Neural crest cell (in vitro differentiated cells): ENCODE data around the gene VPS13D. TPM values are rescaled to one million over a fixed set of nuclear protein-coding genes. Genes with fewer than 3 reads are reported as not detected.

Experiments used
- DNase-seq: peaks from one replicate; pipeline ENCODE4 v3.0.0; 2021; ENCODE audit warnings: low read depth, mixed read lengths, low spot score
- H3K27ac Mint-ChIP-seq: one replicate; pipeline ENCODE4 v1.8.0; 2021; ENCODE audit warnings: mild to moderate bottlenecking, mixed read lengths; ENCODE audit not compliant: unreplicated experiment
- H3K27me3 Mint-ChIP-seq: 2 replicates; pipeline ENCODE4 v1.8.0; 2021; ENCODE audit warnings: low read depth, mild to moderate bottlenecking, mixed read lengths
- H3K36me3 Mint-ChIP-seq: 2 replicates; pipeline ENCODE4 v1.8.0; 2021; ENCODE audit warnings: low read depth, mild to moderate bottlenecking, mixed read lengths
- H3K4me1 Mint-ChIP-seq: 2 replicates; pipeline ENCODE4 v1.8.0; 2021; ENCODE audit warnings: mixed read lengths
- H3K4me3 Mint-ChIP-seq: one replicate; pipeline ENCODE4 v1.8.0; 2021; ENCODE audit warnings: mild to moderate bottlenecking, mixed read lengths
- H3K9me3 Mint-ChIP-seq: 2 replicates; pipeline ENCODE4 v1.8.0; 2021; ENCODE audit warnings: mixed read lengths
- CTCF ChIP-seq: fragments of 200-600 bp; sonication (generic); conservative IDR thresholded peaks from 2 replicates; pipeline ENCODE4 v1.5.0; 2021; ENCODE audit warnings: antibody characterized with exemption, mild to moderate bottlenecking
- total RNA-seq: library from RNA; stranded (reverse); gene quantifications from 2 replicates; pipeline ENCODE4 v1.2.1, GENCODE V29; 2021

Gene VPS13D
- total RNA-seq, 1 donor from 2014 or later = 24.5 TPM

- Mint-ChIP-seq H3K4me3 (no peak overlapping the region), H3K27ac (no peak overlapping the region), H3K27me3 (no peaks in the 10 kb centered on the region), H3K4me1 (peaks cover 37% of the 10 kb centered on the region), H3K9me3 (peaks cover 4% of the 10 kb centered on the region), H3K36me3 (peaks cover 32% of the 10 kb centered on the region)
- TF ChIP-seq CTCF = no peak
- DNase-seq = no peak
Observed at GRCh38 chr1:12410351-12410750, 180.5 kb downstream of the VPS13D start.

GRCh38 chr1:12411098-12411497, 181.3 kb downstream of the VPS13D start:
- no peak for TF ChIP-seq CTCF
- H3K4me3 Mint-ChIP-seq = no peak overlapping the region
- peaks cover 32% of the 10 kb centered on the region for H3K36me3 Mint-ChIP-seq
- peaks cover 4% of the 10 kb centered on the region for H3K9me3 Mint-ChIP-seq
- no peaks in the 10 kb centered on the region for H3K27me3 Mint-ChIP-seq
- peaks cover 29% of the 10 kb centered on the region for H3K4me1 Mint-ChIP-seq
- DNase-seq = no peak
- no peak overlapping the region for H3K27ac Mint-ChIP-seq

DNA sequence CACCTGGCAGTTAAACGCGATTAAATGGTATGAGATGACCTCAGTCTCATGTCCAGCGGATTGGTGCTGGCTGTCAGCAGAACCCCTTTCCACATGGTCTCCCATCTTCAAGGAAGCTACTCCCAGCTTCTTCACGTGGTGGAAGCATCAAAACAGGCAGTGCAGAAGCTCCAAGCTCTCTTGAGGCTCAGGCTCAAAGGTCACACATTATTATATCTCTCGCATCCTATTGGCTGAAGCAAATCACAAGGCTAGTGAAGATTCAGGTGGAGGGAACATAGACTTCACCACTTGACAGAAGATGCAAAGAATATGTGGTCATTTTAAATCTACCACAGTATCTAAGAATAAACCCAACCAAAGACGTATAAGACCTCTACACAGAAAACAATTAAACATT, 181.9 kb downstream of the VPS13D start:
- TF ChIP-seq CTCF = no peak
- Mint-ChIP-seq H3K4me1 (peaks cover 23% of the 10 kb centered on the region), H3K9me3 (peaks cover 4% of the 10 kb centered on the region), H3K27me3 (no peaks in the 10 kb centered on the region), H3K36me3 (peaks cover 34% of the 10 kb centered on the region), H3K27ac (no peak overlapping the region), H3K4me3 (no peak overlapping the region)
- no peak for DNase-seq

DNA sequence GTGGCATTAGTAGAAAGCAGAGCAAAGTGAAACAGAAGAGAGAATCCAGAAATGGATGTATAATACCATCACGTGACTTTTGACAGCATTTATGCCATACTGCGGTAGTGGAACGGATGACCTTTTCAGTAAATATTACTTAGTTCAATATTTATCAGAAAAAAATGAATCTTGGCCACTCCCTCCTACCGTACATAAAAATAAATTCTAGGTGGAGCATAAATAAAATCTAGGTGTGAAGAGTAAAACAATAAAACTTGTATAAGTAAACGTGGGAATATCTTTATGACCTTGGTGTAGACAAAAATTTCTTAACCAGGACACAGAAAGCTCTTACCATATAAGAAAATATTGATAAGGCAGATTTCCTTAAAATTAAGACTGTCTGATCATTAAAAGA, 182.6 kb downstream of the VPS13D start:
- Mint-ChIP-seq H3K27ac (no peak overlapping the region), H3K36me3 (peaks cover 39% of the 10 kb centered on the region), H3K27me3 (no peaks in the 10 kb centered on the region), H3K9me3 (peaks cover 4% of the 10 kb centered on the region), H3K4me3 (no peak overlapping the region), H3K4me1 (peaks cover 16% of the 10 kb centered on the region)
- DNase-seq = no peak
- TF ChIP-seq CTCF = no peak

DNA sequence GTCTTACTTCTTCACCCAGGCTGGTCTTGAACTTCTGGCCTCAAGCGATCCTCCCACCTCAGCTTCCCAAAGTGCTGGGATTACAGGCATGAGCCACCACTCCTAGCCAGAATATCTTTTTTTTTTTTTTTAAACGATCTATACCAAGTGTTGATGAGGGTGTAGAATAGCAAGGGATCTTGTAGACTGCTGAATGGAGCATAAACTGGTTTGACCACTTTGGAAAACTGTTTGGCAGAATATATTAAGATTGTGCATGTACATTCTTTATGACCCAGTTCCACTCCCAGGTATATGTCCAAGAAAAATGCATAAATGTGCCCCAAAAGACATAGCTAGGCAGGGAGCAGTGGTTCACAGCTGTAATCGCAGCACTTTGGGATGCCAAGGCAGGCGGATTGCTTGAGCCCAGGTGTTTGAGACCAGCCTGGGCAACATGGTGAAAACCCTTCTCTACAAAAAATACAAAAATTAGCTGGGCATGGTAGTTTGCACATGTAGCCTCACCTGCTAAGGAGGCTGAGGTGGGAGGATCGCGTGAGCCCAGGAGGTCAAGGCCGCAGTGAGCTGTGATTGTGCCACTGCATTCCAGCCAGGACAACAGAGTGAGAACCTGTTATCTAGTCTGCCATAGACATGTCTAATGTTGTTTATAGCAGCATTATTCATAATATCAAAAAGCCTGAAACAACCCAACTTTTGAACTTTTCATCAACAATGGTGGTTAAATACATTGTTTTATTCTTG, 184.0 kb downstream of the VPS13D start:
- H3K27ac Mint-ChIP-seq = no peak overlapping the region
- H3K9me3 Mint-ChIP-seq = peaks cover 4% of the 10 kb centered on the region
- H3K4me1 Mint-ChIP-seq = peaks cover 3% of the 10 kb centered on the region
- TF ChIP-seq CTCF = no peak
- DNase-seq = no peak
- H3K27me3 Mint-ChIP-seq = no peaks in the 10 kb centered on the region
- H3K36me3 Mint-ChIP-seq = peaks cover 36% of the 10 kb centered on the region
- no peak overlapping the region for H3K4me3 Mint-ChIP-seq
